Natural killer cell (primary cell): ENCODE results near the gene KRTAP5-2. TPM values are rescaled to one million over a fixed set of nuclear protein-coding genes. Genes with fewer than 3 reads are reported as not detected.

ENCODE experiments used
- ATAC-seq, 3 donors: fragments of 150-1000 bp in 2 of 3; fragments of 200-7000 bp in 1 of 3; cut with Tn5 transposase; 1 replicate in 1 of 3; 2 replicates in 2 of 3; pipeline ENCODE4 v1.10.0; 2021; ENCODE audit warnings: mild to moderate bottlenecking in 2 of 3, moderate library complexity in 2 of 3
- DNase-seq, 2 donors: peaks; one replicate each; pipeline versions ENCODE4 v3.0.0 to v3.0.0-alpha.2; 2013 to 2021; ENCODE audit warnings: mixed read lengths in 1 of 2
- H3K27ac ChIP-seq: one replicate; pipeline ENCODE4 v1.5.1; 2013; ENCODE audit warnings: mild to moderate bottlenecking, low read length
- H3K27me3 ChIP-seq: one replicate; pipeline ENCODE4 v1.6.1; 2013; ENCODE audit warnings: low read length; ENCODE audit not compliant: control insufficient read depth, insufficient read depth
- H3K36me3 ChIP-seq: one replicate; pipeline ENCODE4 v1.6.1; 2013; ENCODE audit warnings: low read length; ENCODE audit not compliant: control insufficient read depth, insufficient read depth
- H3K4me1 ChIP-seq: one replicate; pipeline ENCODE4 v1.6.1; 2013; ENCODE audit warnings: low read length; ENCODE audit not compliant: control insufficient read depth, insufficient read depth
- H3K4me3 ChIP-seq: one replicate; pipeline ENCODE4 v1.5.1; 2013; ENCODE audit warnings: low read length
- H3K9me3 ChIP-seq: one replicate; pipeline ENCODE4 v1.6.1; 2013; ENCODE audit warnings: low read length; ENCODE audit not compliant: control insufficient read depth, insufficient read depth
- H3K27ac Mint-ChIP-seq, 2 donors: one replicate each; pipeline ENCODE4 v1.8.0; 2022; ENCODE audit warnings: mild to moderate bottlenecking in 2 of 2, mixed read lengths in 2 of 2, moderate library complexity in 1 of 2
- H3K27me3 Mint-ChIP-seq, 2 donors: one replicate each; pipeline ENCODE4 v1.8.0; 2022; ENCODE audit warnings: low read depth in 2 of 2, mixed read lengths in 2 of 2
- H3K36me3 Mint-ChIP-seq: one replicate; pipeline ENCODE4 v1.8.0; 2022; ENCODE audit warnings: mixed read lengths
- H3K4me1 Mint-ChIP-seq, 2 donors: one replicate each; pipeline ENCODE4 v1.8.0; 2022; ENCODE audit warnings: mixed read lengths in 2 of 2
- H3K4me3 Mint-ChIP-seq: one replicate; pipeline ENCODE4 v1.8.0; 2022; ENCODE audit warnings: mild to moderate bottlenecking, moderate library complexity, mixed read lengths
- H3K9me3 Mint-ChIP-seq, 2 donors: one replicate each; pipeline ENCODE4 v1.8.0; 2022; ENCODE audit warnings: mixed read lengths in 2 of 2
- CTCF ChIP-seq: fragments of 200-600 bp; IDR thresholded peaks from one replicate; pipeline ENCODE4 v1.8.0; 2022; ENCODE audit warnings: antibody characterized with exemption
- WGBS: methylation state at CpG from one replicate; pipeline ENCODE4 v1.1.7; 2013; ENCODE audit warnings: missing lambda C conversion rate; ENCODE audit not compliant: insufficient coverage; 5-methylcytosine and 5-hydroxymethylcytosine counted together
- intact Hi-C: fragments of 100-400 bp; cut with micrococcal nuclease; formaldehyde crosslinking; loops from one replicate; pipeline ENCODE4 v1.14.2; 2022
- total RNA-seq, 4 donors: library from RNA; stranded (reverse); fragments of 120-200 nt in 1 of 4; gene quantifications; one replicate each; pipeline versions ENCODE4 v1.2.3 to v1.2.4, GENCODE V29; 2013 to 2022

The KRTAP5-2 gene
- total RNA-seq, 3 donors from 2014 or later (not counting 1 experiment from before 2014, with no cell fraction given) = not detected

- TF ChIP-seq CTCF = no peak
- H3K27ac ChIP-seq = no peak overlapping the region
- no peak overlapping the region for H3K4me3 ChIP-seq
- intact Hi-C loops = loop anchor here (5.0 kb wide), 1 partner anchor 77 kb away; no protein-coding TSS in a partner anchor
- no peak overlapping the region for H3K27ac Mint-ChIP-seq
- H3K36me3 Mint-ChIP-seq = no peaks in the 10 kb centered on the region
- peaks cover 9% of the 10 kb centered on the region for H3K4me1 ChIP-seq
- no peak overlapping the region for H3K4me3 Mint-ChIP-seq
- no peaks in the 10 kb centered on the region for H3K9me3 ChIP-seq
- no peaks in the 10 kb centered on the region for H3K36me3 ChIP-seq
- DNase-seq = no peak
- ATAC-seq = no peak
- 87% methylated on average over 16 of the region's 16 CpGs for WGBS
- no peaks in the 10 kb centered on the region for H3K9me3 Mint-ChIP-seq
- H3K27me3 Mint-ChIP-seq = peaks cover 20 to 44% of the 10 kb centered on the region in 2 donors
- H3K4me1 Mint-ChIP-seq = peaks cover 0 to under 1% of the 10 kb centered on the region in 2 donors
- peaks cover 7% of the 10 kb centered on the region for H3K27me3 ChIP-seq
Observed at GRCh38 chr11:1624621-1625020, 26.5 kb upstream of the KRTAP5-2 start.

DNA sequence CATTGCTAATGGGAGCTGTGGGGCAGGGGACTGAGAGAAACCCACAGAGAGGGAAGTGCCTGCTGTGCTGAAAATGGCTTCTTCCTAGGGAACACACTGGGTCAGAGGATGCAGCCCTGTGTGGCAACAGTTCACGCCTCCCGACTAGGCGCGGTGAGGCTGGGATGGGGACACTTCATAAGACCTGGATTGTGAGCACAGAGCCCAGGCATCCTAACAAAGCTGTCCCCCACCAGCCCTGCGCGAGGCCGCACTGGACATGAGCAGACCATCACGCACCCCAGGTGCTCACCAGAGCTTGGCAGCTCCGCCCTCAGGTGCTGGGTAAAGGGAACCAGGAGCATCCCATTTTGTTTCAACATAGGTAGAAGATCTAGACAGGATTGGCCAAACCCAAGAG lies 25.6 kb upstream of the KRTAP5-2 start:
- H3K4me3 Mint-ChIP-seq = no peak overlapping the region
- no peak for TF ChIP-seq CTCF
- ATAC-seq = no peak

DNA sequence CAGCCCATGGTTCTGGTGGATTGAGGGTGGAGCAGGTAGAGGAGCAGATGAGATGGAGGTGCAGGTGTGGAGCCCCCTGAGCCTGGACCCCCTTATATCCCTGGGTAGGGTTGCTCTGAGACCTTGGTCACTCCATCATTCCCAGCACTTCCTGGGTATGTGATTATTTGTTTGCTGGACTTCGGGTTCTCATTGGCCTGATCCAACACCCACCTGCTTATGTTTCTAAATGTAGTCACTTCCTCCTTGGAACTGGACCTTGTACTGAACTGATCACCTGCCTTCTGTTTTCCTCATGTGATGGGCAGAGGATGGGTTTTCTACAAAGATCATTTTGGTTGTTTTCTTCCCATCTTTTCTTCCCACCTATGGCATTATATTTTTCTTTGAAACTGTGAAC lies 24.0 kb upstream of the KRTAP5-2 start, which contains the start of gene KRTAP5-4:
Gene KRTAP5-4 (minus strand): TSS at position 53 of the 400 bp plus-strand sequence. CDS start 45 bp downstream, at position 8.
- no peak within 1 kb of the TSS for H3K27ac ChIP-seq
- Mint-ChIP-seq H3K4me3 (no peak within 1 kb of the TSS), H3K9me3 (no peaks in the 10 kb centered on the region), H3K36me3 (no peaks in the 10 kb centered on the region), H3K4me1 (peaks cover 0 to 5% of the 10 kb centered on the region in 2 donors), H3K27me3 (peaks cover 20 to 44% of the 10 kb centered on the region in 2 donors), H3K27ac (no peak within 1 kb of the TSS)
- no CpG with 5 or more reads among the region's 1 CpG for WGBS
- no peaks in the 10 kb centered on the region for H3K9me3 ChIP-seq
- intact Hi-C loops = no loop called here
- H3K4me3 ChIP-seq = no peak within 1 kb of the TSS
- TF ChIP-seq CTCF = no peak
- no peaks in the 10 kb centered on the region for H3K27me3 ChIP-seq
- DNase-seq = no peak
- no peak for ATAC-seq
- no peaks in the 10 kb centered on the region for H3K36me3 ChIP-seq
- H3K4me1 ChIP-seq = no peaks in the 10 kb centered on the region

More for the DNA sequence above, 25.6 kb upstream of the KRTAP5-2 start:
- 90% methylated on average over 9 of the region's 9 CpGs for WGBS
- H3K9me3 ChIP-seq = no peaks in the 10 kb centered on the region
- H3K4me1 ChIP-seq = peaks cover 2% of the 10 kb centered on the region
- no peak overlapping the region for H3K27ac ChIP-seq
- DNase-seq = no peak
- H3K4me3 ChIP-seq = no peak overlapping the region
- H3K9me3 Mint-ChIP-seq = no peaks in the 10 kb centered on the region
- no peaks in the 10 kb centered on the region for H3K36me3 Mint-ChIP-seq
- H3K27me3 ChIP-seq = no peaks in the 10 kb centered on the region
- H3K4me1 Mint-ChIP-seq = peaks cover 0 to 5% of the 10 kb centered on the region in 2 donors
- intact Hi-C loops = no loop called here
- H3K27ac Mint-ChIP-seq = no peak overlapping the region
- H3K27me3 Mint-ChIP-seq = peaks cover 17 to 42% of the 10 kb centered on the region in 2 donors
- H3K36me3 ChIP-seq = no peaks in the 10 kb centered on the region

GRCh38 chr11:1619449-1619848 lies 21.4 kb upstream of the KRTAP5-2 start:
- H3K36me3 Mint-ChIP-seq = no peaks in the 10 kb centered on the region
- DNase-seq (peak in 1 of 2 donors; percentile 48), ATAC-seq (peak; percentile 21 to 59 (median 48))
- no peak overlapping the region for H3K27ac Mint-ChIP-seq
- no peak overlapping the region for H3K4me3 Mint-ChIP-seq
- Histone ChIP-seq H3K27me3 (no peaks in the 10 kb centered on the region), H3K4me1 (no peaks in the 10 kb centered on the region), H3K36me3 (no peaks in the 10 kb centered on the region), H3K27ac (no peak overlapping the region), H3K4me3 (no peak overlapping the region), H3K9me3 (no peaks in the 10 kb centered on the region)
- peaks cover 0 to 5% of the 10 kb centered on the region in 2 donors for H3K4me1 Mint-ChIP-seq
- 52% methylated on average over 10 of the region's 10 CpGs for WGBS
- no peaks in the 10 kb centered on the region for H3K9me3 Mint-ChIP-seq
- TF ChIP-seq CTCF = no peak
- intact Hi-C loops = no loop called here
- H3K27me3 Mint-ChIP-seq = peaks cover 30 to 56% of the 10 kb centered on the region in 2 donors
